HG02571 (cell line): Measurements from ENCODE around the gene PKN1.
"Not testable (repeated sequence)": the region's sequence is repeated elsewhere in the genome, so short reads cannot be mapped to it uniquely, and the experiment has no call there.

ENCODE experiments used
- ATAC-seq: cut with Tn5 transposase; IDR thresholded peaks from one replicate; pipeline ENCODE4 v1.9.1; 2021; ENCODE audit warnings: mild to moderate bottlenecking, moderate library complexity; ENCODE audit not compliant: unreplicated experiment

Gene PKN1

DNA sequence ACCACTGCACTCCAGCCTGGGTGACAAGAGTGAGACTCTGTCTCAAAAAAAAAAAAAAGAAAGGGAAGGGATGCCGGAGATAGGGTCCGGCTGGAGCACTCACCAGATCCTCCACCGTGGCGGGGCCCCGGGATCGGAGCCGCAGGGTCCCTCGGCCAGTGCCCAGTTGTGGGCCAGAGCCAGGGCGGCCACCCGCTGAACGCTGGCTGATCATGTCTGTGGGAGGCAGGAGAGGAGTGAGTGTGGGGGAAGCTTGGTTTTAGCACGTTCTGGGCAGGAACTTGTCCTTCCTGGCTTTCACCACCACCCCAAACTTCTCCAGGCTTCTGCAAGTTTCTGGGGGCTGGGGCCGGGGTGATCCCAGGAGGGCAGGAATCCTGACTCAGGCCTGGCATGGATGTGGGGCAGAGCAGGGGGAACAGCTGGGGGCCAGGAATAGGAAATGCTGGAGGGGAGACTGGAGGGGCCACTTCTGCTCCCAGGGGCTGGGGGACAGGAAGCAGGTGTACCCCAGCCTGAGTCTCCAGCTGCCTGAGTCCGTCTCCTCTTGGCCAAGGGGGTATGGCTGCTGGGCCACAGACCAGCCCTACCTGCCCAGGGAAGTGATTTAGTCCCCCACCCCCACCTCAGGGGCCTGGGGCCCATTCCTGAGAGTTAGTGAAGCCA lies 46.3 kb downstream of the PKN1 start:
- ATAC-seq: no peak

DNA sequence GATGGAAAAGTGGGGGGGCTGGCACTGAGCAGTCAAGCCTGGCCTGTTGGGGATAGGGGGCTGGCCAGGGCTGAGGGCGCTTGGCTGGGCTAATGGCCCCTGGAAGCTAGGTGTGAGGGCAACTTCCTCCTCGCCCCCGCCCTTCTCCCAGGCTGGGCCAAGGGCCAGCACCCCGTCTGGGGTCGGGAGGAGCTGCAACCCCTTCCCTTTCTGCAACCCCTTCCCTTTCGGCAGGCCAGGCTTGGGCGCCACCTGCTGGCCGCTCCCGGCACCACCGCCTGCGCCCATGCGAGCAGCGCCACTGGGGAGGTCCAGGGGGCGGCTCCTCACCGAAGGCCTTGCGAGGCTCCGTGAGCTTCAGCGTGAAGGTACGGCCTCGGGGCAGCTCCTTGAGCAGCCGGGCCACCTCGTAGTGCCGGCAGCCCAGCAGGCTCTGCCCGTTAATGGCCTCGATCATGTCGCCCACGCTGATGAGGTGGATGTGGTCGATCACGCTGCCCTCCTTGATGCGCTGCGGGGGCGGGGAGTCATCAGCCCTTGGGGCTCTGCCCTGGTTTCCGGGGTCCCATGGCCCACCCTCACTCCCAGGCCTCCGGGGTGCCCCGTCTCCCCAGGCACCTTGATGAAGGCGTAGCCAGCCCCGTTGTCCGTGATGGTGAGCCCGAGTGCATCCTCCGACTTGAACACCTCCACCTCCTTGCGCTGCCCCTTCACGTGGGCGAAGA lies 47.0 kb downstream of the PKN1 start:
- no peak for ATAC-seq

GRCh38 chr19:14480700-14481079 lies 47.6 kb downstream of the PKN1 start:
- ATAC-seq: no peak

DNA sequence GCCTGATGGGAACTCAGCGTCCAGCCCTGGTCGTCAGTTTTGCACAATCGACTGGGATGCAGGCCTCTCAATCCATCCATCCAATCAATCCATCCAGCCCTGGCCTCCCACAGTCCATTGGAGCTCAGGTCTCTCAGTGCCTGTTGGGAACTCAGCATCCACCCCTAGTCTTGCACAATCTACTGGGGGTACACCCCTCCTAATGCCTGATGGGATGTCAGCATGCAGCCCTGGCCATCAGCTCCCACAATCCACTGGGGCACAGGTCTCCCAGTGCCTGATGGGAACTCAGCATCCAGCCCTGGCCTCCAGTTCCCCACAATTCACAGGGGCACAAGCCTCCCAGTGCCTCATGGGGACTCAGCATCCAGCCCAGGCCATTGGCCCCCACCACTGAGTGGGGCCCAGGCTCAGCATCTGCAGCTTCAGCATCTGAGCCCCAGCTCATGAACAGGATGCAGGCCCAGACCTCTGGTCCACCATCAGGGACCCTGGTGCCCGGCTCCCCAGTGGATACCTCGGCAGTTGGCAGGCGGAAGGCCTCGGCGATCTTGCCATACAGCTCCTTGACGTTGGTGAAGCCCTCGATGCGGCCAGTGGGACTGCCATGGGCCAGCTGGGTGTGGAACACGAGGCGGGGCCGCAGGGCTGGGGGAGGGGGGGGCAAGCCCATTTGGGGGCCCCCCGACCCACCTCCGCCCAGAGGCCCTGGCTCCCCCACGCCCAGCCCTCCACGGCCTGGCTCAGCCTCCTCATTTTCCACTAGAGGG lies 49.3 kb downstream of the PKN1 start:
- ATAC-seq: no peak

DNA sequence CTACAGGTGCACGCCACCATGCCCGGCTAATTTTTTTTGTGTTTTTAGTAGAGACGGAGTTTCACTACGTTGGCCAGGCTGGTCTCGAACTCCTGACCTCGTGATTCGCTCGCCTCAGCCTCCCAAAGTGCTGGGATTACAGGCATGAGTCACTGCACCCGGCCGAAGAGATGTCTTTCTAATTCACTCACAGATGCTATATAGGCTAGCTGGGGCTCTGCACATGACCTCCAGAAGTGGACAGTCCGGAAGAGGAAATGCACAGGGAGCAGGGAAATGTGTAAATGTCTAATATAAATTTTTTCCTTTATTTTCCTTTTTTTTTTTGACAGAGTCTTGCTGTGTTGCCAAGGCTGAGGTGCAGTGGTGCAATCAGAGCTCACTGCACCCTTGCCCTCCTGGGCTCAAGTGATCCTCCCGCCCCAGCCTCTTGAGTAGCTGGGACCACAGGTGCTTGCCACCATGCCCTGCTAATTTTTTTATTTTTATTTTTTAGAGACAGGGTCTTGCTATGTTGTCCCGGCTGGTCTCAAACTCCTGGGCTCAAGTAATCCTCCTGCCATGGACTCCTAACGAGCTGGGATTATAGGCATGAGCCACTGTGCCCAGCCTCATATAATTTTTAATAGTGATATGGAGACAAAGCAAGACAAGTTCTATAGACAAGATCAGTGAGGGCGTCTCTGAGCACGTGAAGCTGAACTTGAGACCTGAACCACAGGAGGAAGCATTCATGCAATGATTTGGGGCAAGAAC lies 54.4 kb downstream of the PKN1 start:
- no peak for ATAC-seq

DNA sequence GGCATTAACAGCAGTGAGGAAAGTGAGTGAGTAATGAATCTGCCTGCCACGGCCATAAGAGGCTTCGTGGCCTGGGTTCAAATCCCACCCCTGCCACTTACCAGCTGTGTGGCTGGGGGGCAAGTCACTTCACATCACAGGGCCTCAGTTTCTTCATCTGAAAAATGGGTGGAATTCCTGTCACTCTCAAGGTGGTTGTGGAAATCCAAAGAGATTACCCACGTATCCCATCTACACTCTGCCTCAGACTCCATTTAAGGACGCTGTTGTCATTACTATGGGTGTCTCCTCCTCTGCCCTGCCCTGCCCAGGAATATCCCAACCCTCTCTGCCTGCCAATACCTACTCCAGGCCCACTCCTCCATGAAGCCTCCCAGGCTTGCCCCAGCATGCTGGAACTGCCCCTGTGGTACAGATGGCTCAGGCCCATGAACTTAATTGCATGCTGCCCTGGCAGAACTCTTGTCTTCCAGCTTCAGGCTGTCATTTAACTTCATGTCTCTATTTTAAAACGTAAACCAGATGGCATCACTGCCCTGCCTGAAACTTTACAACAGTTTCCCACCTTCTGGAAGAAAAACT lies 59.7 kb downstream of the PKN1 start:
- no peak for ATAC-seq

DNA sequence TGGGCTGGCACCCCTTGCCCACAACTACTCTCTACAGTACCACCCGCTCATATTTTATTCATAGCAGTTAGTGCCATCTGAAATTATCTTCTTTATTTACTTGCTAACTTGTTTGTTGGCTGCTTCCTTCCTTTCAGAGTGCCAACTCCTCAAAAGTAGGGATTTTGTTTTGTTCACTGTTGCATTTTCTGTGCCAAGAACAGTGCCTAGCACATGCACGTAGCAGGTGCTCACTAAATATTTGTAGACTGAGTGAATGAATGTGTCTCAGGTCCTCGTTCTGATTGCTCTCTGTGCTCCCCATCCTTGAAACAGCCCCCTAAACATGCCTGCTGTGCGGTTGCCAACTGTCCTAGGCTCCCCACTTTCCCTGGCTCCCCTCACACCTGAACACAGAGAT lies 61.3 kb downstream of the PKN1 start:
- no peak for ATAC-seq

GRCh38 chr19:14494910-14495671 lies 62.0 kb downstream of the PKN1 start:
- no peak for ATAC-seq

- no peak for ATAC-seq
Measured at GRCh38 chr19:14495672-14496028, 62.5 kb downstream of the PKN1 start.

- no peak for ATAC-seq
Measured at GRCh38 chr19:14496029-14496833, 63.1 kb downstream of the PKN1 start, which contains the start of gene GIPC1. TSS of gene GIPC1 (minus strand) at chr19:14496127. CDS start at chr19:14482976, 13,151 bp downstream.

DNA sequence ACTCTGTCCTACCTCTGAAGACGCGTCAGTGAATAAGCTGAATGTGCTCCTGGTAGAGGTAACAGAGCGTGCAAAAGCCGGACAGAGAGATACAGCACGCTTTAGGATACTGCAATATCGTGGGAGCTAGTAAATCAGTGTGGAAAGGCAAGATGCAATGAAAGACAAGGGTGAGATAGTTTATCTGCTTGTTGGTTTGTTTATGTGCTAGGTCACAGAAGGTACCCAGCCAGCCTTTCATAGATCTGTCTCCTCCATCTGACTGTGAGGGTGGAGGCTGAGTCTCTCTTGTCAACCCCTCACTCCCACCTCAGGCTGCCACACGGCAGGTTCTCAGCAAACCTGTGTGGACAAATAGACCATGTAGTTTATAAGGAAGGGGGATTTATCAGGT lies 63.7 kb downstream of the PKN1 start:
- no peak for ATAC-seq

DNA sequence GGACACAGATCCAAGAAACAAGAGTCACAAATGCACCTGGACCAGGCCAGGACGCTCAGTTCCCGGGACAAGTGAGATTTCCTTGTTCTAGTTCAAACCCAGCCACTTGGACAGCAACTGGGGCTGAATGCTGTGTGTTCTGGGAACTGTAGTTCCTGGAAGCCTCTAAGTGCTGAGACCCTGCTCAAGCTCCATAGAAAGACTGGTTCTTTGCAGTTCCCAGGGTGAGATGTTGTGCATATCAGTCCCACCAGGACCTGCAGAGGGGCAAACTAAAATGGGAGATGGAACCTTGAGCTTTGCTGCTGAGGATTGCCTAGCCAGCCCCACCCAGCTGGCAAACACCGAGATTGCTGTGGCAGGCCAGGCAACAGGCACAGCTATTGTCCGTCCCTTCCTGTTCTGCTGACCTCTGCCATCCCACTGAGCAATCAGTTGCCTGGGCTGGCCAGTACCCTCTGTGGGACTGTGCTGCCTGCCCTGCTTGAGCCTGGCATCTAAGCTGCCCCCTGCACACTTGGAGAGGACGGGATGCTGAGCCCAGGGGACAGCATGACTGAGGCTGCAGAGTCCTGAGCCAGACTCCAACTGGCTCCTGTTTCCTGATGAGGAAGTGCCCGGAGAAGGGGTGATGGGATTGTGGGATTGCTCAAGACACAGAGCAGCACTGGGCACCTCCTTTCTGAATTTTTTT lies 64.3 kb downstream of the PKN1 start:
- no peak for ATAC-seq

GRCh38 chr19:14502334-14503092 lies 69.4 kb downstream of the PKN1 start:
- ATAC-seq: no peak

DNA sequence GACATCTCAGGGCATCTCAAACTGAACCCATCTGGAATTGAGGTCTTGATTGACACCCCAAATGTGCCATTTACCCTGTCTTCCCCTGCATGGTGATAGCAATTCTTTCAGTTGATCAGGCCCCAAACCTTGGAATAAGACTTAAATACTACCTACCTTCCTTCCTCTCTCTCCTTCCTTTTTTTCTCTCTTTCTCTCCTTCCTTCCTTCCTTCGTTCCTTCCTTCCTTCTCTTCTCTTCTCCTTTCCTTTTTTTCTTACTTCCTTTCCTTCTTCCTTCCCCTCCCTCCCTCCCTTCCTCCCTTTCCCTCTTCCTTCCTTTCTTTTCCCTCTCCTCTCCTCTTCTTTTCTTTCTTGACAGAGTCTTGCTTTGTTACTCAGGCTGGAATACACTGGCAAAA lies 70.2 kb downstream of the PKN1 start:
- ATAC-seq: no peak

GRCh38 chr19:14504575-14504974 lies 71.5 kb downstream of the PKN1 start:
- ATAC-seq: not testable (repeated sequence)

GRCh38 chr19:14505488-14506239 lies 72.6 kb downstream of the PKN1 start:
- no peak for ATAC-seq
